Stimulated activated CD4-positive, alpha-beta T cell treated with anti-CD3 and anti-CD28 coated beads, Interleukin-15, amount 100 ng/mL, for 1 hour (primary cell): ENCODE measurements around the gene UBTD1.
A peak's percentile ranks its signal among the peaks of the same experiment; 100 is the strongest.
"Not testable (repeated sequence)": the region's sequence is repeated elsewhere in the genome, so short reads cannot be mapped to it uniquely, and the experiment has no call there.

Source experiments
- DNase-seq, 2 donors: peaks; one replicate each; pipeline ENCODE4 v3.0.0-alpha.2; 2020; ENCODE audit warnings: low read depth in 1 of 2, low spot score in 1 of 2

UBTD1 gene

GRCh38 chr10:97498841-97499560 is at the start of gene UBTD1:
Gene UBTD1, plus strand, starts transcription at chr10:97498924. Its CDS starts 280 bp downstream, at chr10:97499204.
- peak in 1 of 2 donors; percentile 11 for DNase-seq

- no peak for DNase-seq
These were observed 47.9 kb upstream of the UBTD1 start for GRCh38 chr10:97450828-97451227.

- no peak for DNase-seq
These were observed 47.1 kb upstream of the UBTD1 start for GRCh38 chr10:97451605-97452004.

- no peak for DNase-seq
These were observed 46.4 kb upstream of the UBTD1 start for GRCh38 chr10:97452352-97452751.

- DNase-seq: no peak
These were observed 44.2 kb upstream of the UBTD1 start for GRCh38 chr10:97454330-97455036.

- DNase-seq: no peak
These were observed 42.6 kb upstream of the UBTD1 start for GRCh38 chr10:97456034-97456685.

- DNase-seq: no peak
These were observed 42.0 kb upstream of the UBTD1 start for GRCh38 chr10:97456686-97457065.

- DNase-seq: no peak
These were observed 39.6 kb upstream of the UBTD1 start for GRCh38 chr10:97459111-97459510.

GRCh38 chr10:97459933-97460332 is 38.8 kb upstream of the UBTD1 start:
- DNase-seq: no peak

- DNase-seq: no peak
These were observed 36.4 kb upstream of the UBTD1 start for GRCh38 chr10:97462309-97462708.

- peak in 1 of 2 donors; percentile 19 for DNase-seq
These were observed 35.2 kb upstream of the UBTD1 start for GRCh38 chr10:97463363-97464132.

- no peak for DNase-seq
These were observed 34.5 kb upstream of the UBTD1 start for GRCh38 chr10:97464226-97464625.

GRCh38 chr10:97465982-97466381 is 32.7 kb upstream of the UBTD1 start:
- no peak for DNase-seq

- DNase-seq: no peak
These were observed 32.0 kb upstream of the UBTD1 start for GRCh38 chr10:97466755-97467154.

GRCh38 chr10:97468162-97468561 is 30.6 kb upstream of the UBTD1 start:
- no peak for DNase-seq

GRCh38 chr10:97468781-97469180 is 29.9 kb upstream of the UBTD1 start:
- DNase-seq: not testable (repeated sequence)

- no peak for DNase-seq
These were observed 23.8 kb upstream of the UBTD1 start for GRCh38 chr10:97474918-97475317.

GRCh38 chr10:97475936-97476594 is 22.7 kb upstream of the UBTD1 start:
- DNase-seq: no peak

- DNase-seq: not testable (repeated sequence)
These were observed 19.3 kb upstream of the UBTD1 start for GRCh38 chr10:97479410-97479809.

GRCh38 chr10:97479939-97480338 is 18.8 kb upstream of the UBTD1 start:
- DNase-seq: no peak

- no peak for DNase-seq
These were observed 17.7 kb upstream of the UBTD1 start for GRCh38 chr10:97481071-97481470.
